BJ (cell line): Measurements from ENCODE around the gene LST1. TPM values are rescaled to one million over a fixed set of nuclear protein-coding genes. Genes with fewer than 3 reads are reported as not detected.

Source experiments
- CTCF ChIA-PET: fragments of 350-600 bp; formaldehyde crosslinking; extraction: SDS; loops from one replicate; lab custom pipeline; 2021; ENCODE audit warnings: antibody characterized with exemption, inconsistent platforms; lab: Yijun Ruan, JAX
- POLR2A ChIA-PET: fragments of 300-600 bp; sonication (Branson Sonifier 250); formaldehyde crosslinking; extraction: SDS; loops from one replicate; lab custom pipeline; 2021; ENCODE audit warnings: antibody characterized with exemption; lab: Charles Lee
- DNase-seq: peaks from one replicate; pipeline ENCODE4 v3.0.0-alpha.2; 2011; ENCODE audit warnings: low read depth
- H3K27me3 ChIP-seq: 2 replicates; pipeline ENCODE4 v1.6.0; 2011; ENCODE audit warnings: low read length; ENCODE audit not compliant: control insufficient read depth, insufficient read depth
- H3K36me3 ChIP-seq: 2 replicates; pipeline ENCODE4 v1.5.1; 2011; ENCODE audit warnings: low read length; ENCODE audit not compliant: control insufficient read depth, insufficient read depth
- H3K4me3 ChIP-seq: 2 replicates; pipeline ENCODE4 v1.5.1; 2011; ENCODE audit warnings: low read depth, mild to moderate bottlenecking, control low read depth, low read length
- polyA plus RNA-seq: library from polyadenylated mRNA; depleted of rRNA; stranded (reverse); fragments of >200 nt; gene quantifications from 2 replicates; pipeline ENCODE4 v1.2.3, GENCODE V29; 2011
- TF ChIP-seq, protein P1 (sequence below): IDR thresholded peaks from 2 replicates; pipeline ENCODE4 v1.5.1; 2011; ENCODE audit warnings: low read depth, mild to moderate bottlenecking, control low read depth, inconsistent platforms, low read length, moderate library complexity; ENCODE audit not compliant: insufficient read depth

LST1 gene
- polyA plus RNA-seq, 1 experiment: 0.42 TPM

DNA sequence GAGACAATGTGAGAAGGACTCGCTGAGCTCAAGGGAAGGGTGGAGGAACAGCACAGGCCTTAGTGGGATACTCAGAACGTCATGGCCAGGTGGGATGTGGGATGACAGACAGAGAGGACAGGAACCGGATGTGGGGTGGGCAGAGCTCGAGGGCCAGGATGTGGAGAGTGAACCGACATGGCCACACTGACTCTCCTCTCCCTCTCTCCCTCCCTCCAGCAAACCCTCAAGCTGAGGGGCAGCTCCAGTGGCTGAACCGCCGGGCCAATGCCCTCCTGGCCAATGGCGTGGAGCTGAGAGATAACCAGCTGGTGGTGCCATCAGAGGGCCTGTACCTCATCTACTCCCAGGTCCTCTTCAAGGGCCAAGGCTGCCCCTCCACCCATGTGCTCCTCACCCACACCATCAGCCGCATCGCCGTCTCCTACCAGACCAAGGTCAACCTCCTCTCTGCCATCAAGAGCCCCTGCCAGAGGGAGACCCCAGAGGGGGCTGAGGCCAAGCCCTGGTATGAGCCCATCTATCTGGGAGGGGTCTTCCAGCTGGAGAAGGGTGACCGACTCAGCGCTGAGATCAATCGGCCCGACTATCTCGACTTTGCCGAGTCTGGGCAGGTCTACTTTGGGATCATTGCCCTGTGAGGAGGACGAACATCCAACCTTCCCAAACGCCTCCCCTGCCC is 9.0 kb upstream of the LST1 start:
- POLR2A ChIA-PET: no interaction called here
- no peak for DNase-seq
- TF ChIP-seq, protein P1, sequence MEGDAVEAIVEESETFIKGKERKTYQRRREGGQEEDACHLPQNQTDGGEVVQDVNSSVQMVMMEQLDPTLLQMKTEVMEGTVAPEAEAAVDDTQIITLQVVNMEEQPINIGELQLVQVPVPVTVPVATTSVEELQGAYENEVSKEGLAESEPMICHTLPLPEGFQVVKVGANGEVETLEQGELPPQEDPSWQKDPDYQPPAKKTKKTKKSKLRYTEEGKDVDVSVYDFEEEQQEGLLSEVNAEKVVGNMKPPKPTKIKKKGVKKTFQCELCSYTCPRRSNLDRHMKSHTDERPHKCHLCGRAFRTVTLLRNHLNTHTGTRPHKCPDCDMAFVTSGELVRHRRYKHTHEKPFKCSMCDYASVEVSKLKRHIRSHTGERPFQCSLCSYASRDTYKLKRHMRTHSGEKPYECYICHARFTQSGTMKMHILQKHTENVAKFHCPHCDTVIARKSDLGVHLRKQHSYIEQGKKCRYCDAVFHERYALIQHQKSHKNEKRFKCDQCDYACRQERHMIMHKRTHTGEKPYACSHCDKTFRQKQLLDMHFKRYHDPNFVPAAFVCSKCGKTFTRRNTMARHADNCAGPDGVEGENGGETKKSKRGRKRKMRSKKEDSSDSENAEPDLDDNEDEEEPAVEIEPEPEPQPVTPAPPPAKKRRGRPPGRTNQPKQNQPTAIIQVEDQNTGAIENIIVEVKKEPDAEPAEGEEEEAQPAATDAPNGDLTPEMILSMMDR: no peak

DNA sequence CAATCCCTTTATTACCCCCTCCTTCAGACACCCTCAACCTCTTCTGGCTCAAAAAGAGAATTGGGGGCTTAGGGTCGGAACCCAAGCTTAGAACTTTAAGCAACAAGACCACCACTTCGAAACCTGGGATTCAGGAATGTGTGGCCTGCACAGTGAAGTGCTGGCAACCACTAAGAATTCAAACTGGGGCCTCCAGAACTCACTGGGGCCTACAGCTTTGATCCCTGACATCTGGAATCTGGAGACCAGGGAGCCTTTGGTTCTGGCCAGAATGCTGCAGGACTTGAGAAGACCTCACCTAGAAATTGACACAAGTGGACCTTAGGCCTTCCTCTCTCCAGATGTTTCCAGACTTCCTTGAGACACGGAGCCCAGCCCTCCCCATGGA is 8.5 kb upstream of the LST1 start:
- H3K4me3 ChIP-seq: no peak overlapping the region
- no peak for DNase-seq
- H3K27me3 ChIP-seq: no peaks in the 10 kb centered on the region; the same call in 1 of the 2 replicates
- TF ChIP-seq, protein P1: no peak
- ChIA-PET CTCF (interaction anchor here (1.4 to 15.5 kb wide), 5 partner anchors 9 to 83 kb away, joined by 3 to 156 read pairs (median 4); partner anchors contain the start of genes ATP6V1G2 and NFKBIL1), POLR2A (no interaction called here)
- no peaks in the 10 kb centered on the region for H3K36me3 ChIP-seq

More for the DNA sequence above, 9.0 kb upstream of the LST1 start:
- no peaks in the 10 kb centered on the region; the same call in 1 of the 2 replicates for H3K27me3 ChIP-seq
- H3K36me3 ChIP-seq: no peaks in the 10 kb centered on the region
- CTCF ChIA-PET: interaction anchor here (1.1 to 15.5 kb wide), 6 partner anchors 9 to 83 kb away, joined by 3 to 156 read pairs (median 4); partner anchors contain the start of genes ATP6V1G2 and NFKBIL1
- no peak overlapping the region for H3K4me3 ChIP-seq

DNA sequence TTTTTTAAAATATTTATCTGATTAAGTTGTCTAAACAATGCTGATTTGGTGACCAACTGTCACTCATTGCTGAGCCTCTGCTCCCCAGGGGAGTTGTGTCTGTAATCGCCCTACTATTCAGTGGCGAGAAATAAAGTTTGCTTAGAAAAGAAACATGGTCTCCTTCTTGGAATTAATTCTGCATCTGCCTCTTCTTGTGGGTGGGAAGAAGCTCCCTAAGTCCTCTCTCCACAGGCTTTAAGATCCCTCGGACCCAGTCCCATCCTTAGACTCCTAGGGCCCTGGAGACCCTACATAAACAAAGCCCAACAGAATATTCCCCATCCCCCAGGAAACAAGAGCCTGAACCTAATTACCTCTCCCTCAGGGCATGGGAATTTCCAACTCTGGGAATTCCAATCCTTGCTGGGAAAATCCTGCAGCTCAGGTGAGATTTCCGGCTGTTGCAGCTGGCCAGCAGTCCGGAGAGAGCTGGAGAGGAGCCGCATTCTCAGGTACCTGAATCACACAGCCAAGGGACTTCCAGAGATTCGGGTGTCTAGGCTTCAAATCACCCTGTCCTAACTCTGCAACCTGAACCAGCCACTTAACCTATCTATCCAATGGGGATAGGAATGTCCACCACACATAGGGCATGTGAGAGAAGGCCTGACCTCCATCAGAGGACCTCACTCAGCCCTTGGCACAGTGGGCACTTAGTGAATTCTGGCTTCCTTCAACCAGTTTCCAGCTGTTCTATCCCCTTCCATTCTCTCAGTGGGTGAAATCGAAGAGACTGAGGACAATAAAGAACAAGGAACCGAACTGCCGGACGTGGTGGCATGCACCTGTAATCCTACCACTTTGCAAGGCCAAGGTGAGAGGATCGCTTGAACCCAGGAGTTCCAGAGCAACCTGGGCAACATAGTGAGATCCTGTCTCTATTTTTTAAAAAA is 7.6 kb upstream of the LST1 start:
- Histone ChIP-seq H3K36me3 (no peaks in the 10 kb centered on the region), H3K4me3 (no peak overlapping the region), H3K27me3 (no peaks in the 10 kb centered on the region)
- CTCF ChIA-PET: interaction anchor here (1.4 to 15.5 kb wide), 7 partner anchors 8 to 84 kb away, joined by 3 to 182 read pairs (median 35); partner anchors contain the start of genes ATP6V1G2, LTA, NCR3 and NFKBIL1
- TF ChIP-seq, protein P1: no peak
- no peak for DNase-seq
- POLR2A ChIA-PET: no interaction called here

DNA sequence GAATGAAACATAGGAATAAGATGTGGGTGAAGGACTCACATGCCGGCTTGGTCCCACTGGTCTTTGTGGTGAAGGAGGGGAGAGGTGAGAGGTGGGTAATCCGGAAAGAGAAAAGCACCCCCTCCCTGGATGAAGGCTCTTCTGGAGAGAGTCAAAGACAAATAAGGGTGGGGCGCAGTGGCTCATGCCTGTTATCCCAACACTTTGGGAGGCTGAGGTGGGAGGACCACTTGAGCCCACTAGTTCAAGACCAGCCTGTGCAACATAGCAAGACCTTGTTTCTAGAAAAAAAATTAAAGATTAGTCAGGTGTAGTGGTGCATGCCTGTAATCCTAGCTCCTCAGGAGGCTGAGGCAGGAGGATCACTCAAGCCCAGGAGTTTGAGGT is 7.0 kb upstream of the LST1 start:
- Histone ChIP-seq H3K27me3 (no peaks in the 10 kb centered on the region), H3K36me3 (no peaks in the 10 kb centered on the region), H3K4me3 (no peak overlapping the region)
- ChIA-PET CTCF (interaction anchor here (3.0 to 15.5 kb wide), 4 partner anchors 10 to 31 kb away, joined by 12 to 182 read pairs (median 100); partner anchors contain the start of genes ATP6V1G2, LTA, NCR3 and NFKBIL1), POLR2A (no interaction called here)
- TF ChIP-seq, protein P1: no peak
- DNase-seq: no peak
